Measurements from ENCODE around the gene MRM2. TPM values are rescaled to one million over a fixed set of nuclear protein-coding genes. Genes with fewer than 3 reads are reported as not detected.

MRM2 gene
- 21.4 and 21.5 TPM in 2 replicates for total RNA-seq

- H3K4me3 ChIP-seq (ENCODE audit: insufficient read depth, low read length), result peak within 1 kb of the TSS; percentile 91
- peak; percentile 98 for DNase-seq (ENCODE audit: insufficient read length, low spot score, missing footprints)
- peaks cover 28% of the 10 kb centered on the region for H3K36me3 ChIP-seq (ENCODE audit: insufficient read depth, low read length)
- peaks cover 26% of the 10 kb centered on the region for H3K4me1 ChIP-seq (ENCODE audit: insufficient read depth, low read length)
- H3K27me3 ChIP-seq (ENCODE audit: insufficient read depth, low read length), result no peaks in the 10 kb centered on the region
- H2AFZ ChIP-seq (ENCODE audit: low read length), result peak within 1 kb of the TSS; percentile 85
- peaks cover 26% of the 10 kb centered on the region for H3K79me2 ChIP-seq (ENCODE audit: insufficient read depth, low read length)
- peaks cover 8% of the 10 kb centered on the region for H4K20me1 ChIP-seq (ENCODE audit: insufficient read depth, low read length)
- H3K27ac ChIP-seq (ENCODE audit: low read depth, low read length), result peak within 1 kb of the TSS; percentile 83
- TF ChIP-seq, protein P1, sequence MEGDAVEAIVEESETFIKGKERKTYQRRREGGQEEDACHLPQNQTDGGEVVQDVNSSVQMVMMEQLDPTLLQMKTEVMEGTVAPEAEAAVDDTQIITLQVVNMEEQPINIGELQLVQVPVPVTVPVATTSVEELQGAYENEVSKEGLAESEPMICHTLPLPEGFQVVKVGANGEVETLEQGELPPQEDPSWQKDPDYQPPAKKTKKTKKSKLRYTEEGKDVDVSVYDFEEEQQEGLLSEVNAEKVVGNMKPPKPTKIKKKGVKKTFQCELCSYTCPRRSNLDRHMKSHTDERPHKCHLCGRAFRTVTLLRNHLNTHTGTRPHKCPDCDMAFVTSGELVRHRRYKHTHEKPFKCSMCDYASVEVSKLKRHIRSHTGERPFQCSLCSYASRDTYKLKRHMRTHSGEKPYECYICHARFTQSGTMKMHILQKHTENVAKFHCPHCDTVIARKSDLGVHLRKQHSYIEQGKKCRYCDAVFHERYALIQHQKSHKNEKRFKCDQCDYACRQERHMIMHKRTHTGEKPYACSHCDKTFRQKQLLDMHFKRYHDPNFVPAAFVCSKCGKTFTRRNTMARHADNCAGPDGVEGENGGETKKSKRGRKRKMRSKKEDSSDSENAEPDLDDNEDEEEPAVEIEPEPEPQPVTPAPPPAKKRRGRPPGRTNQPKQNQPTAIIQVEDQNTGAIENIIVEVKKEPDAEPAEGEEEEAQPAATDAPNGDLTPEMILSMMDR (IDR thresholded peaks at IDR 0.05; ENCODE audit: extremely low read depth, low read depth, low read length), result no peak
- no peaks in the 10 kb centered on the region for H3K9me3 ChIP-seq (ENCODE audit: low read depth, low read length)
- peak within 1 kb of the TSS; percentile 98 for H3K4me2 ChIP-seq (ENCODE audit: insufficient read depth, low read length)
Measured at GRCh38 chr7:2241580-2242540, at the start of gene MRM2, which contains the start of gene NUDT1. Gene MRM2, minus strand, starts transcription at chr7:2242205. Its CDS starts 36 bp downstream, at chr7:2242169. Gene NUDT1, plus strand, starts transcription at chr7:2242226. Its CDS starts 2,349 bp downstream, at chr7:2244575.

DNA sequence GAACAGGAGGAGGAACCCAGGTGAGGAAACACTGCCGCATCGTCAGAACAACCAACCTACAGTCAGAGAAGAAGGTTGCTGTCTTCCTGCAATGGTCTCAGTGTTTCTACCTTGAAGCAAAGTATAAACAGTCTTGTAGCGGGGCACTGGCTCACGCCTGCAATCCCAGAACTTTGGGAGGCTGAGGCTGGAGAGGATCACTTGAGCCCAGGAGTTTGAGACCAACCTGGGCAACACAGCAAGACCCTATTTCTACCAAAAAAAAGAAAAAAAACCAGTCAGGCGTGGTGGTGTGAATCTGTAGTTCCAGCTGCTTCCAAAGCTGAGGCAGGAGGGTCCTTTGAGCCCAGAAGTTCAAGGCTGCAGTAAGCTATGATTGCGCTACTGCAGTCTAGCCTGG, 48.9 kb upstream of the MRM2 start:
- no peak overlapping the region for H2AFZ ChIP-seq (ENCODE audit: low read length)

GRCh38 chr7:2289621-2290020, 47.6 kb upstream of the MRM2 start:
- H3K36me3 ChIP-seq (ENCODE audit: insufficient read depth, low read length), result no peaks in the 10 kb centered on the region
- no peak overlapping the region for H2AFZ ChIP-seq (ENCODE audit: low read length)
- H3K4me1 ChIP-seq (ENCODE audit: insufficient read depth, low read length), result no peaks in the 10 kb centered on the region
- no peaks in the 10 kb centered on the region for H3K27me3 ChIP-seq (ENCODE audit: insufficient read depth, low read length)
- TF ChIP-seq, protein P1 (IDR thresholded peaks at IDR 0.05; ENCODE audit: extremely low read depth, low read depth, low read length), result no peak
- H3K4me3 ChIP-seq (ENCODE audit: insufficient read depth, low read length), result no peak overlapping the region
- DNase-seq (ENCODE audit: insufficient read length, low spot score, missing footprints), result no peak
- peaks cover 2% of the 10 kb centered on the region for H4K20me1 ChIP-seq (ENCODE audit: insufficient read depth, low read length)
- peaks cover 65% of the 10 kb centered on the region for H3K79me2 ChIP-seq (ENCODE audit: insufficient read depth, low read length)
- no peak overlapping the region for H3K4me2 ChIP-seq (ENCODE audit: insufficient read depth, low read length)
- H3K27ac ChIP-seq (ENCODE audit: low read depth, low read length), result no peak overlapping the region
- no peaks in the 10 kb centered on the region for H3K9me3 ChIP-seq (ENCODE audit: low read depth, low read length)

More for the DNA sequence above, 48.9 kb upstream of the MRM2 start:
- peaks cover 71% of the 10 kb centered on the region for H3K79me2 ChIP-seq (ENCODE audit: insufficient read depth, low read length)
- H3K27me3 ChIP-seq (ENCODE audit: insufficient read depth, low read length), result no peaks in the 10 kb centered on the region
- no peaks in the 10 kb centered on the region for H3K4me1 ChIP-seq (ENCODE audit: insufficient read depth, low read length)
- H4K20me1 ChIP-seq (ENCODE audit: insufficient read depth, low read length), result peaks cover 2% of the 10 kb centered on the region
- no peak overlapping the region for H3K4me3 ChIP-seq (ENCODE audit: insufficient read depth, low read length)
- no peak overlapping the region for H3K4me2 ChIP-seq (ENCODE audit: insufficient read depth, low read length)
- no peak overlapping the region for H3K27ac ChIP-seq (ENCODE audit: low read depth, low read length)
- H3K9me3 ChIP-seq (ENCODE audit: low read depth, low read length), result no peaks in the 10 kb centered on the region
- TF ChIP-seq, protein P1 (IDR thresholded peaks at IDR 0.05; ENCODE audit: extremely low read depth, low read depth, low read length), result no peak
- H3K36me3 ChIP-seq (ENCODE audit: insufficient read depth, low read length), result no peaks in the 10 kb centered on the region
- no peak for DNase-seq (ENCODE audit: insufficient read length, low spot score, missing footprints)

DNA sequence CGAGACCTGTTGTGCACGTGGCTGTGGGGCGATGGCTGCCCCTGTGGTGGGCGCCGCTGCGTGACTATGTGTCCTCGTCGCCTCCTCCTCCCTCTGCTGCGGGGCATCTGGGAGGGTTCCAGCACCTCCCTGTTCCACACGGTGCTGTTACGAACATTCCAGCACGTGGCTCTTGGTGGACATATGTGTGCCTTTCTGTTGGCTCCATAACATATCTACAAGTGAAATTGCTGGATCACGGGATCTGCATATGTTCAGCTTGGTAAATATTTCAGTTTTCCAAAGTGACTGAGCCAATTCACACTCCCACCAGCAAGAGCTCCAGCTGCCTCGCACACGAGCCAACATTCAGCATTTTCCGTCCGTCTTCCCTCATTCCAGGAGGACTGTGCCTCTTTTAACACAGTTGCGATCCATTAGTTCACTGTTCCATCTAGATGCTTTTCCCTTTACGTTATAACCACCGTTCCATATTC, 47.1 kb upstream of the MRM2 start:
- no peak overlapping the region for H3K4me2 ChIP-seq (ENCODE audit: insufficient read depth, low read length)

More for the DNA sequence above, 47.1 kb upstream of the MRM2 start:
- Histone ChIP-seq H3K36me3 (ENCODE audit: insufficient read depth, low read length) (no peaks in the 10 kb centered on the region), H3K4me3 (ENCODE audit: insufficient read depth, low read length) (no peak overlapping the region), H3K27ac (ENCODE audit: low read depth, low read length) (no peak overlapping the region), H3K27me3 (ENCODE audit: insufficient read depth, low read length) (no peaks in the 10 kb centered on the region), H3K4me1 (ENCODE audit: insufficient read depth, low read length) (no peaks in the 10 kb centered on the region), H3K79me2 (ENCODE audit: insufficient read depth, low read length) (peaks cover 60% of the 10 kb centered on the region), H2AFZ (ENCODE audit: low read length) (no peak overlapping the region), H3K9me3 (ENCODE audit: low read depth, low read length) (no peaks in the 10 kb centered on the region), H4K20me1 (ENCODE audit: insufficient read depth, low read length) (no peaks in the 10 kb centered on the region)
- TF ChIP-seq, protein P1 (IDR thresholded peaks at IDR 0.05; ENCODE audit: extremely low read depth, low read depth, low read length), result no peak
- DNase-seq (ENCODE audit: insufficient read length, low spot score, missing footprints), result no peak
